Panc1 (cell line): ENCODE results near the gene RNMT.

Experiments used
- POLR2AphosphoS5 ChIP-seq: IDR thresholded peaks from 2 replicates; pipeline ENCODE4 v1.6.1; 2012; ENCODE audit warnings: mild to moderate bottlenecking, low read depth, low read length, moderate library complexity
- REST ChIP-seq, 2 experiments: IDR thresholded peaks; 2 replicates each; pipeline ENCODE4 v1.6.1; 2011 to 2012; ENCODE audit warnings: low read depth in 2 of 2, control low read depth in 1 of 2, low read length in 1 of 2, mild to moderate bottlenecking in 1 of 2, moderate library complexity in 1 of 2; ENCODE audit not compliant: insufficient read depth in 1 of 2
- TCF7L2 ChIP-seq: IDR thresholded peaks from 2 replicates; pipeline ENCODE4 v1.6.1; 2011; ENCODE audit warnings: mild to moderate bottlenecking, low read depth, low read length, inconsistent platforms
- TF ChIP-seq, protein P1 (sequence below): fragments of 450-650 bp; IDR thresholded peaks from 2 replicates; pipeline ENCODE4 v1.5.1; 2017; ENCODE audit warnings: mild to moderate bottlenecking

- TF ChIP-seq, protein P1, sequence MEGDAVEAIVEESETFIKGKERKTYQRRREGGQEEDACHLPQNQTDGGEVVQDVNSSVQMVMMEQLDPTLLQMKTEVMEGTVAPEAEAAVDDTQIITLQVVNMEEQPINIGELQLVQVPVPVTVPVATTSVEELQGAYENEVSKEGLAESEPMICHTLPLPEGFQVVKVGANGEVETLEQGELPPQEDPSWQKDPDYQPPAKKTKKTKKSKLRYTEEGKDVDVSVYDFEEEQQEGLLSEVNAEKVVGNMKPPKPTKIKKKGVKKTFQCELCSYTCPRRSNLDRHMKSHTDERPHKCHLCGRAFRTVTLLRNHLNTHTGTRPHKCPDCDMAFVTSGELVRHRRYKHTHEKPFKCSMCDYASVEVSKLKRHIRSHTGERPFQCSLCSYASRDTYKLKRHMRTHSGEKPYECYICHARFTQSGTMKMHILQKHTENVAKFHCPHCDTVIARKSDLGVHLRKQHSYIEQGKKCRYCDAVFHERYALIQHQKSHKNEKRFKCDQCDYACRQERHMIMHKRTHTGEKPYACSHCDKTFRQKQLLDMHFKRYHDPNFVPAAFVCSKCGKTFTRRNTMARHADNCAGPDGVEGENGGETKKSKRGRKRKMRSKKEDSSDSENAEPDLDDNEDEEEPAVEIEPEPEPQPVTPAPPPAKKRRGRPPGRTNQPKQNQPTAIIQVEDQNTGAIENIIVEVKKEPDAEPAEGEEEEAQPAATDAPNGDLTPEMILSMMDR = no peak
- TF ChIP-seq REST (IDR thresholded peaks at IDR 0.05; ENCODE audit: insufficient read depth in 1 of 2, low read depth in 2 of 2, low read length in 1 of 2) (no peak), POLR2AphosphoS5 (no peak), TCF7L2 (no peak)
Observed at GRCh38 chr18:13684546-13684945, 41.9 kb upstream of the RNMT start.
